Measurements from ENCODE around the gene AUTS2.

DNA sequence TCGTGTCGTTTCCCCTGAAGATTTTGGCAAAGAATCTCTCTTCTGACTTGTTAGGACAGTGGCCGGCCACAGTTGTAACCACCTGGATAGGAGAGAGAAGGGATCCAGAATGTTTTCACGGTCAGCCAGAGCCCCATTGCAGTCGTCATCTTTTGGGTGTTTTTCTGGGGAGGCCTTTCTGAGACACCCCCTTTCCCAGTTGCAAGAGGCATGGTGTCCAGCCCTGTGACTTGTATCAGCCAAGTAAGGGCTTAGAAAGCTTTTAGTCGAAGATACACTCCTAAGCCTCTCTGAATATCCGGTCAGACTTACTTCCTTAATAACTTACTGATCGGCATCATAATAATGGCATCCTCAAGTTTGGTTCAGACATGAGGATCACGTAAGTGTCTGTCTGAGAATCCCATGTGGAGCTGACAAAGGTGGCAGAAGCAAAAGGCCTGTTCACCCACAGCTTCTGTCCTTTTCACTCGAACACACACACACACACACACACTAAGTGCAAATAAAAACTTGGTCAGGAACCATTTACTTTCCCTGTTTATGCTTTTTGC lies 1098.0 kb downstream of the AUTS2 start:
- no peak for TF ChIP-seq FOXJ3 (CRISPR knock-in tag; IDR thresholded peaks at IDR 0.05; ENCODE audit: borderline replicate concordance)
- TF ChIP-seq, protein P1, sequence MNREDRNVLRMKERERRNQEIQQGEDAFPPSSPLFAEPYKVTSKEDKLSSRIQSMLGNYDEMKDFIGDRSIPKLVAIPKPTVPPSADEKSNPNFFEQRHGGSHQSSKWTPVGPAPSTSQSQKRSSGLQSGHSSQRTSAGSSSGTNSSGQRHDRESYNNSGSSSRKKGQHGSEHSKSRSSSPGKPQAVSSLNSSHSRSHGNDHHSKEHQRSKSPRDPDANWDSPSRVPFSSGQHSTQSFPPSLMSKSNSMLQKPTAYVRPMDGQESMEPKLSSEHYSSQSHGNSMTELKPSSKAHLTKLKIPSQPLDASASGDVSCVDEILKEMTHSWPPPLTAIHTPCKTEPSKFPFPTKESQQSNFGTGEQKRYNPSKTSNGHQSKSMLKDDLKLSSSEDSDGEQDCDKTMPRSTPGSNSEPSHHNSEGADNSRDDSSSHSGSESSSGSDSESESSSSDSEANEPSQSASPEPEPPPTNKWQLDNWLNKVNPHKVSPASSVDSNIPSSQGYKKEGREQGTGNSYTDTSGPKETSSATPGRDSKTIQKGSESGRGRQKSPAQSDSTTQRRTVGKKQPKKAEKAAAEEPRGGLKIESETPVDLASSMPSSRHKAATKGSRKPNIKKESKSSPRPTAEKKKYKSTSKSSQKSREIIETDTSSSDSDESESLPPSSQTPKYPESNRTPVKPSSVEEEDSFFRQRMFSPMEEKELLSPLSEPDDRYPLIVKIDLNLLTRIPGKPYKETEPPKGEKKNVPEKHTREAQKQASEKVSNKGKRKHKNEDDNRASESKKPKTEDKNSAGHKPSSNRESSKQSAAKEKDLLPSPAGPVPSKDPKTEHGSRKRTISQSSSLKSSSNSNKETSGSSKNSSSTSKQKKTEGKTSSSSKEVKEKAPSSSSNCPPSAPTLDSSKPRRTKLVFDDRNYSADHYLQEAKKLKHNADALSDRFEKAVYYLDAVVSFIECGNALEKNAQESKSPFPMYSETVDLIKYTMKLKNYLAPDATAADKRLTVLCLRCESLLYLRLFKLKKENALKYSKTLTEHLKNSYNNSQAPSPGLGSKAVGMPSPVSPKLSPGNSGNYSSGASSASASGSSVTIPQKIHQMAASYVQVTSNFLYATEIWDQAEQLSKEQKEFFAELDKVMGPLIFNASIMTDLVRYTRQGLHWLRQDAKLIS (CRISPR knock-in tag; IDR thresholded peaks at IDR 0.05; ENCODE audit: borderline replicate concordance), result no peak
- TF ChIP-seq, protein P2, sequence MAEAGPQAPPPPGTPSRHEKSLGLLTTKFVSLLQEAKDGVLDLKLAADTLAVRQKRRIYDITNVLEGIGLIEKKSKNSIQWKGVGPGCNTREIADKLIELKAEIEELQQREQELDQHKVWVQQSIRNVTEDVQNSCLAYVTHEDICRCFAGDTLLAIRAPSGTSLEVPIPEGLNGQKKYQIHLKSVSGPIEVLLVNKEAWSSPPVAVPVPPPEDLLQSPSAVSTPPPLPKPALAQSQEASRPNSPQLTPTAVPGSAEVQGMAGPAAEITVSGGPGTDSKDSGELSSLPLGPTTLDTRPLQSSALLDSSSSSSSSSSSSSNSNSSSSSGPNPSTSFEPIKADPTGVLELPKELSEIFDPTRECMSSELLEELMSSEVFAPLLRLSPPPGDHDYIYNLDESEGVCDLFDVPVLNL (CRISPR knock-in tag; IDR thresholded peaks at IDR 0.05; ENCODE audit: borderline replicate concordance, low read depth), result no peak
- TF ChIP-seq CTCF (IDR thresholded peaks at IDR 0.05), result no peak
